GM18861 (cell line): Measurements from ENCODE around the gene DAP3.
"Not testable (repeated sequence)": the region's sequence is repeated elsewhere in the genome, so short reads cannot be mapped to it uniquely, and the experiment has no call there.

Source experiments
- ATAC-seq: cut with Tn5 transposase; IDR thresholded peaks from one replicate; pipeline ENCODE4 v1.9.1; 2021; ENCODE audit not compliant: unreplicated experiment

Gene DAP3

GRCh38 chr1:155681776-155682175 lies 7.1 kb upstream of the DAP3 start:
- ATAC-seq = no peak

- ATAC-seq = peak; percentile 20
These were observed 1.1 kb upstream of the DAP3 start for GRCh38 chr1:155687705-155688323.

DNA sequence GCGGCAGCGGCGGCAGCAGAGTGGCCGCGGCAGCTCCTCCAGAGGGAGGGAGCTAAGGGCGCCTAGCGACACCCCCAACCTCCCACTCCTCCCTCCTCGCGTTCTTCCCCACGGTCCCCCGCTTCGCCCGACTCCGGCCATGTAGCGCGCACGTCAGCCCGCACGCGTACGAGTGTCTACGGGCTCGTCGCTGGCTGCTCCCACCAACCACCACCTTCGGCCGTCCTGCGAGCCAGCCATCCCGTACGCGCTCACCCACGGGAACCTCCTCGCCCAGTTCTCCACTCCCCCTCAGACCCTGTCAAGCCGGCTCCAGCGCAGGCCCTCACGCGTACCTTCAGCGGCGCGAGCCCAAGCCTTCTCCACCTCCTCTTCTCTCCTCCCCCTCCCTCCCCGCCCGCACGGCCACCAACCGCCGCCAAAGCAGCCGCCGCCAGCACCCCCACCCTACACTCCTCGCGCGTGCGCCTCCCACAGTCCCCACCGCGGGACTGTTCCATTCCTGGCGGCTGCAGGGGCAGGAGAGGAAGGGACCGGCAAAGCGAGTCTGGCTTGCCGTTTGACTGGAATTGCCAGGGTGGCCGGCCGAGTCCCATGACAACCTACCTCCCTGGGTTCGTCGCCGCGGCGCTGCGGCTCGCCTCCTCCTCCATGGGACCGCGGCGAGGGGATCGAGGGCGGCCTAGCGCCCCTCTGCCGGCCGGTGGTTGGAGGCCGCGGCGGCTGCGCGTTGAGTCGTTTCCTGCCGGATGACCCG lies 389 bp upstream of the DAP3 start, which contains the start of gene YY1AP1:
TSS of gene YY1AP1 (minus strand) at position 451 of the 757 bp plus-strand sequence. CDS start 8,338 bp downstream, outside the sequence.
- ATAC-seq = peak; percentile 71

GRCh38 chr1:155691992-155692528 lies 3.2 kb downstream of the DAP3 start:
- ATAC-seq = no peak

GRCh38 chr1:155694167-155694566 lies 5.3 kb downstream of the DAP3 start:
- no peak for ATAC-seq

- no peak for ATAC-seq
These were observed 6.2 kb downstream of the DAP3 start for GRCh38 chr1:155695072-155695471.

- no peak for ATAC-seq
These were observed 6.7 kb downstream of the DAP3 start for GRCh38 chr1:155695608-155696007.

- ATAC-seq = no peak
These were observed 7.6 kb downstream of the DAP3 start for GRCh38 chr1:155696524-155696923.

- no peak for ATAC-seq
These were observed 8.2 kb downstream of the DAP3 start for GRCh38 chr1:155697046-155697445.

DNA sequence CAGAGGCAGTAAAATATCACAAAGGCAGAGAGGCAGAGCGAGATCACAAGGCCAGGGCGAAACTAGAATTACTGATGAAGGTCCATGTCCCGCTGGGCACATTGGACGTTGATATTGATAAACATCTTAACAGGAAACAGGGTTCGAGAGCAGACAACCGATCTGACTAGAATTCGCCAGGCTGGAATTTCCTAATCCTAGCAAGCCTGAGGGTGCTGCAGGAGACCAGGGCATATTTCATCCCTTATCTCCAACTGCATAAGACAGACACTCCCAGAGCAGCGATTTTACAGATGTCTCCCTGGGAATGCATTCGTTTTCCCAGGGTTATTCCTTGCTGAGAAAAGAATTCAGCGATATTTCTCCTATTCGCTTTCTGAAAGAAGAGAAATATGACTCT lies 8.7 kb downstream of the DAP3 start:
- ATAC-seq = not testable (repeated sequence)

DNA sequence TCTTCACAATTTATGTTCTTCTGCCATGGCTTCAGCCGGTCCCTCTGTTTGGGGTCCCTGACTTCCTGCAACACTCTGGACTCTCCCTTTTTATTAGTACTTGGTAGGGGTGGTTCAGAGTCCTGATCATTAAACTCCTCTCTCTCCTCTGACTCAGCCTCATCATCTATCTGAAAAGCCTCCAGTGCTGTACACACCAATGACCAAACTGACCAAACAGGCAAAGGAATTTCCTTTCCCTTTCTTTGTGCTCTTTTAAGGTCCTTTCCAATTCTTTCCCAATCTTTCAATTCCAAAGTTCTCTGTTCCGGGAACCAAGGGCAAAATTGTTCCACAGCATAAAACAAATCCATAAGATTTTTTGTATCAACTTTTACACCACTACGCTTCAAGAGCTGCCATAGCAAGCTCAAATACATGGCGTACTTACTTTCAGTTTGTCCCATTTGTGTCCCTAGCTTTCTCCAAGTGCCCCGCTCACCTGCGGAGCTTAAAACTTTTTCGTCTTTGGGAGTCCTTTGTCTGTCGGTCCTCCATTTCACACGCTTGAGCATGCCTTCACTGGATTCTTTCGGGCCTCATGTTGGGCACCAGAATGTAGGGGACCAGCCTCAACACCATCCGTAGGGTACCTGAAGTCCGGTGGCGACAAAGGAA lies 9.6 kb downstream of the DAP3 start:
- no peak for ATAC-seq

DNA sequence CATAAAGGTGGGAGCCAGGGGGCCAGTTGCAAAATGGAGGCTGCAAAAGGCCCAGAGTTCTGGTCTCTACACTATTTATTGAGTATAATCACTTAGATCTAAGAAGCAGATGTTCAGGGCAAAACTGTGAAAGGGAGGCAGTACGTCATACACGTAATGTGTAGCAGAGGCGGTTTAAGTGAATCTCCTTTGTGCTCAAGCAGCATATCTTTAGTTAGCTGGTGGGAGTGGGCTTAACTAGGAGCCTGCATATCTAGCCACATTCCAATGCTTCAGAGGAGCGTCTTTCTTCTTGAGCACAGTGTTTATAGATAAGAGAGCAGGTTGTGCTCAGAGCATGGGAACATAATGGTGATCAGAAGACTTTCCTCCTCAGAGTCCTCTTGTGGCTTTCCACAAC lies 10.2 kb downstream of the DAP3 start:
- ATAC-seq = not testable (repeated sequence)

GRCh38 chr1:155701675-155702074 lies 12.8 kb downstream of the DAP3 start:
- not testable (repeated sequence) for ATAC-seq

DNA sequence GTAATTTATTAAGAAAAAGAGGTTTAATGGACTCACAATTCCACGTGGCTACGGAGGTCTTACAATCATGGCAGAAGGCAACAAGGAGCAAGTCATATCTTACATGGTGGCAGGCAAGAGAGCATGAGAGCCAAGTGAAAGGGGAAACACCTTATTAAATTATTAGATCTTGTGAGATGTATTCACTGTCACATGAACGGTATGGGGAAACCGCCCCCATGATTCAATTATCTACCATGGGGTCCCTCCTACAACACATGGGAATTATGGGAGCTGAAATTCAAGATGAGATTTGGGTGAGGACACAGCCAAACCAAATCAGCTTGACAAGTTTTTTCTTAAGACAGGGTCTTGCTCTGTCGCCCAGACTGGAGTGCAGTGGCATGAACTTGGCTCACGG lies 14.3 kb downstream of the DAP3 start:
- no peak for ATAC-seq

GRCh38 chr1:155704414-155704813 lies 15.5 kb downstream of the DAP3 start:
- ATAC-seq = not testable (repeated sequence)

GRCh38 chr1:155706139-155706538 lies 17.2 kb downstream of the DAP3 start:
- ATAC-seq = no peak

DNA sequence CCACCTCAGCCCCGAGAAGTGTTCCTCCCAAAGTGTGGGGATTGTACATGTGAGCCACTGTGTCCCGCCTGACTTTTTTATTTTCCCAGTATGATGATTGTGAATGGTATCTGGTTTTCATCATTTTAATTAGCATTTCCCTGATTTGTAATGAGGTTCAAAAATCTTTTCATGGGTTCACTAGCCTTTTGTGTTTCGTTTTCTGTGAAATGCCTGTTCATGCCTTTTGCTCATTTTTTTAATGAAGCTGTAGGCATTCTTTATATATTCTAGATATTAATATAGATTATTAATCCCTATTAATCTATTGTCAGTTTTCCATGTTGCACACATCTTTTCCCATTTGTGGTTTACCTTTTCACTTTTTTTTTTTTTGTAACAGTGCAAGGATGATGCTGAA lies 20.5 kb downstream of the DAP3 start:
- ATAC-seq = no peak

DNA sequence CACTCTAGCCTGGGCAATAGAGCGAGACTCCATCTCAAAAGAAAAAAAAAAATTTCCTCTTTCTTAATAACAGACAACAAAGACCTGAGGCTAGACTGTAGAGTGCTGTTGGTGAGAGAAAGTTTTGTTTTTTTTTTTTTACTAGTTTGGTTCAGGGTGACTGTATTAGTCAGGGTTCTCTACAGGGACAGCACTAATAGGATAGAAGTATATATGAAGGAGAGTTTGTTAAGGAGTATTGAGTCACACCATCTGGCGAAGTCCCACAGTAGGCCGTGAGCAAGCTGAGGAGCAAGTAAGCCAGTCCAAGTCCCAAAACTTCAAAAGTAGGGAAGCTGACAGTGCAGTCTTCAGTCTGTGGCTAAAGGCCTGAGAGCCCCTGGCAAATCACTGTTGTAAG lies 22.6 kb downstream of the DAP3 start:
- ATAC-seq = not testable (repeated sequence)

DNA sequence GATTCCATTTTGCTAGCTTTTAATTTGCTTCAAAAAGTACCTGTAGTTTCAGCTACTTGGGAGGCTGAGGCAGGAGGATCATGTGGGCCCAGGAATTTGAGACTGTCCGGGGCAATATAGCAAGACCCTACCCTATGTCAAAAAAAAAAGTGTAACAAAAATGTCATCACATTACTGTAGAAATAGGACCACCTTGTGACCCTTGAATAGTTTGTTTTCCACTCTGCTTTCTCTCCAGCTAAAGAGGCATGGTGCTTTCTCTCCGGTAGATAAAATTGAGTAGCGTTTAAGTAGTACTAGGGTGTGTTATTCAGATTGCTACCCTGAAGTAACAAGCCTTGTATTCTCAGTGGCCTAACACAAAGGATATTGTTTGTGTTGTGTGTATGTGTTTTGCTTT lies 23.7 kb downstream of the DAP3 start:
- not testable (repeated sequence) for ATAC-seq

DNA sequence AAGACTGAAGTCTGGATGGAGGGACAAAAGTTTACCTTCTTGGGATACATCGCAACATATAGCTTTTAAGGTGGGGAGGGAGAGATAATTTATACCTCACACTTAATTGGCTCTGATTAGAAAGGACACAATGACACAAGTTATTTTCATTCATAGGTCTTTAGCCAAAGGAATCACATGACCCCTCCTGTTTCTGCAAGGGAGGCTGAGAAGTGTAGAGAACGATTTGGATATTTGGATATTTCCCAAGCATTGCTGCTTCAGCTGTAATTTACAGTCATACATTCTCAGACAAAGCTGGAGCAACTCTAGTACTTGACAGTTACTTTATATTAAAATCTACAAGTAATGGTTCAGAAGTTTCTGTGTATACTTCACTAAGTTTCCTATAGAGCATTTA lies 24.2 kb downstream of the DAP3 start:
- ATAC-seq = no peak

DNA sequence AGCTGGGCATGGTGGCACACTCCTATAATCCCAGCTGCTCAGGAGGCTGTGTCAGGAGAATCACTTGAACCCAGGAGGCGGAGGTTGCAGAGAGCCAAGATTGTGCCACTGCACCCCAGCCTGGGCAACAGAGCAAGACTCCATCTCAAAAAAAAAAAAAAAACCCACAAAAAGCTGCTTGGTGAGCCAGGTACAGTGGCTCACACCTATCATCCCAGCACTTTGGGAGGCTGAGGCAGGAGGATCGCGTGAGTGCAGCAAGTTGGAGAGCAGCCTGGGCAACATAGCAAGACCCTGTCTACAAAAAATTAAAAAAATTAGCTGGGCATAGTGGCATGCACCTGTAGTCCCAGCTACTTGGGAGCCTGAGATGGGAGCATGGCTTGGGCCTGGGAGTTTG lies 26.2 kb downstream of the DAP3 start:
- not testable (repeated sequence) for ATAC-seq

DNA sequence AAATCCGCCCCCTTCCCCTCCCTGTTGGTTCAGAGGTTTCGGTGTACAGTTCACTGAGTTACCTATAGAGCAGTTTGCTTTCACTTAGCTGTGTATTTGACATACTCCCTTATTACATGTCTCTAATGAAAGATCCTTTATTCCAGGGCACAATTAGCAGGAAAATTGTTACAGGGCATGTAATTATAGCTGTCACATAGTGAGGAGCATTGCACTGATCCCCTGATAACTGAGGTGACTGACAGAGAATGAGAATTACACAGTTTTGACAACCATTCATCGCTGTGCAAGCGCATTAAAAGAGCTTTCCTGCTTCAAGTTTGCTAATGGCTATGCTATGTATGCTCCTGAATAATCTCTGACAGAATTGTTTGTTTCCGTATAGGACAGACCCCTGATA lies 26.9 kb downstream of the DAP3 start:
- no peak for ATAC-seq
